SJSA1 (cell line): ENCODE data around the gene DCDC1. TPM values are rescaled to one million over a fixed set of nuclear protein-coding genes. Genes with fewer than 3 reads are reported as not detected.
A peak's percentile ranks its signal among the peaks of the same experiment; 100 is the strongest.

Experiments used
- DNase-seq, 2 experiments: peaks; one replicate each; pipeline ENCODE4 v3.0.0-alpha.2; 2015 to 2020; ENCODE audit warnings: low spot score in 2 of 2, low read depth in 1 of 2
- H3K27ac ChIP-seq: fragments of 250-450 bp; sonication (Bioruptor Pico); 2 replicates; pipeline ENCODE4 v1.5.1; 2020; ENCODE audit warnings: mild to moderate bottlenecking, moderate library complexity
- H3K27me3 ChIP-seq: fragments of 250-450 bp; sonication (Bioruptor Pico); replicated peaks from 2 replicates; pipeline ENCODE4 v1.5.1; 2020; ENCODE audit warnings: mild to moderate bottlenecking, moderate library complexity
- H3K36me3 ChIP-seq: fragments of 250-450 bp; sonication (Bioruptor Pico); 2 replicates; pipeline ENCODE4 v1.5.1; 2020; ENCODE audit warnings: mild to moderate bottlenecking
- H3K4me1 ChIP-seq: fragments of 250-450 bp; sonication (Bioruptor Pico); replicated peaks from 2 replicates; pipeline ENCODE4 v1.6.1; 2021; ENCODE audit warnings: mild to moderate bottlenecking
- H3K4me3 ChIP-seq: fragments of 250-450 bp; sonication (Bioruptor Pico); 2 replicates; pipeline ENCODE4 v1.5.1; 2020; ENCODE audit warnings: mild to moderate bottlenecking
- H3K9me3 ChIP-seq: fragments of 250-450 bp; sonication (Bioruptor Pico); replicated peaks from 2 replicates; pipeline ENCODE4 v1.5.1; 2020; ENCODE audit warnings: mild to moderate bottlenecking
- total RNA-seq: library from RNA; depleted of rRNA; stranded (reverse); fragments of >200 nt; shearing (Covaris generic); gene quantifications from 2 replicates; pipeline ENCODE4 v1.2.3, GENCODE V29; 2014

Gene DCDC1
- total RNA-seq, 1 experiment from 2014 or later: not detected

GRCh38 chr11:30914143-30914762 is 455.3 kb downstream of the DCDC1 start:
- Histone ChIP-seq H3K4me1 (no peaks in the 10 kb centered on the region), H3K27me3 (peaks cover 7% of the 10 kb centered on the region; the same call in 1 of the 2 replicates), H3K36me3 (no peaks in the 10 kb centered on the region), H3K27ac (no peak overlapping the region), H3K4me3 (no peak overlapping the region), H3K9me3 (no peaks in the 10 kb centered on the region)
- DNase-seq: peak in 1 of 2 experiments; percentile 5

- no peaks in the 10 kb centered on the region for H3K27me3 ChIP-seq
- DNase-seq: no peak
- no peak overlapping the region for H3K27ac ChIP-seq
- H3K4me3 ChIP-seq: no peak overlapping the region
- no peaks in the 10 kb centered on the region for H3K36me3 ChIP-seq
- no peaks in the 10 kb centered on the region for H3K4me1 ChIP-seq
- H3K9me3 ChIP-seq: no peaks in the 10 kb centered on the region
These were observed 458.3 kb downstream of the DCDC1 start for GRCh38 chr11:30911247-30911646.

GRCh38 chr11:30908857-30909256 is 460.7 kb downstream of the DCDC1 start:
- DNase-seq: no peak
- Histone ChIP-seq H3K4me3 (no peak overlapping the region), H3K27me3 (no peaks in the 10 kb centered on the region), H3K36me3 (no peaks in the 10 kb centered on the region), H3K27ac (no peak overlapping the region), H3K9me3 (no peaks in the 10 kb centered on the region), H3K4me1 (no peaks in the 10 kb centered on the region)

- no peaks in the 10 kb centered on the region for H3K4me1 ChIP-seq
- no peaks in the 10 kb centered on the region for H3K9me3 ChIP-seq
- H3K4me3 ChIP-seq: no peak overlapping the region
- no peak overlapping the region for H3K27ac ChIP-seq
- H3K27me3 ChIP-seq: no peaks in the 10 kb centered on the region
- H3K36me3 ChIP-seq: no peaks in the 10 kb centered on the region
- DNase-seq: no peak
These were observed 461.3 kb downstream of the DCDC1 start for GRCh38 chr11:30908272-30908671.

GRCh38 chr11:30902929-30903328 is 466.6 kb downstream of the DCDC1 start:
- Histone ChIP-seq H3K27me3 (no peaks in the 10 kb centered on the region; the same call in 1 of the 2 replicates), H3K4me1 (no peaks in the 10 kb centered on the region), H3K4me3 (no peak overlapping the region), H3K27ac (no peak overlapping the region), H3K36me3 (no peaks in the 10 kb centered on the region), H3K9me3 (no peaks in the 10 kb centered on the region)
- no peak for DNase-seq

GRCh38 chr11:30895046-30895445 is 474.5 kb downstream of the DCDC1 start:
- no peaks in the 10 kb centered on the region for H3K36me3 ChIP-seq
- H3K27me3 ChIP-seq: no peaks in the 10 kb centered on the region
- H3K9me3 ChIP-seq: no peaks in the 10 kb centered on the region
- H3K4me1 ChIP-seq: no peaks in the 10 kb centered on the region
- H3K27ac ChIP-seq: no peak overlapping the region
- no peak overlapping the region for H3K4me3 ChIP-seq
- DNase-seq: no peak

GRCh38 chr11:30893318-30893717 is 476.2 kb downstream of the DCDC1 start:
- H3K27ac ChIP-seq: no peak overlapping the region
- no peak overlapping the region for H3K4me3 ChIP-seq
- DNase-seq: no peak
- H3K27me3 ChIP-seq: no peaks in the 10 kb centered on the region
- 0 out of 2 replicates have a peak, but pooled peaks cover 2% of the 10 kb centered on the region for H3K4me1 ChIP-seq
- no peaks in the 10 kb centered on the region; the same call in 1 of the 2 replicates for H3K9me3 ChIP-seq
- no peaks in the 10 kb centered on the region for H3K36me3 ChIP-seq

GRCh38 chr11:30889143-30889794 is 480.3 kb downstream of the DCDC1 start:
- DNase-seq: no peak
- H3K36me3 ChIP-seq: no peaks in the 10 kb centered on the region
- no peaks in the 10 kb centered on the region for H3K27me3 ChIP-seq
- H3K4me3 ChIP-seq: no peak overlapping the region
- no peaks in the 10 kb centered on the region; the same call in 1 of the 2 replicates for H3K9me3 ChIP-seq
- no peak overlapping the region for H3K27ac ChIP-seq
- H3K4me1 ChIP-seq: 0 out of 2 replicates have a peak, but pooled peaks cover 2% of the 10 kb centered on the region

- H3K36me3 ChIP-seq: no peaks in the 10 kb centered on the region
- H3K27me3 ChIP-seq: no peaks in the 10 kb centered on the region
- no peak for DNase-seq
- H3K9me3 ChIP-seq: no peaks in the 10 kb centered on the region
- no peaks in the 10 kb centered on the region for H3K4me1 ChIP-seq
- H3K4me3 ChIP-seq: no peak overlapping the region
- H3K27ac ChIP-seq: no peak overlapping the region
These were observed 490.1 kb downstream of the DCDC1 start for GRCh38 chr11:30879322-30880005.

- Histone ChIP-seq H3K4me1 (no peaks in the 10 kb centered on the region), H3K27ac (no peak overlapping the region), H3K9me3 (no peaks in the 10 kb centered on the region), H3K27me3 (no peaks in the 10 kb centered on the region), H3K36me3 (no peaks in the 10 kb centered on the region), H3K4me3 (no peak overlapping the region)
- DNase-seq: no peak
These were observed 491.1 kb downstream of the DCDC1 start for GRCh38 chr11:30878400-30878799.

- H3K36me3 ChIP-seq: no peaks in the 10 kb centered on the region
- H3K27ac ChIP-seq: no peak overlapping the region
- H3K4me1 ChIP-seq: no peaks in the 10 kb centered on the region
- DNase-seq: no peak
- H3K27me3 ChIP-seq: no peaks in the 10 kb centered on the region
- no peak overlapping the region for H3K4me3 ChIP-seq
- no peaks in the 10 kb centered on the region for H3K9me3 ChIP-seq
These were observed 492.7 kb downstream of the DCDC1 start for GRCh38 chr11:30876663-30877396.

- Histone ChIP-seq H3K4me3 (no peak overlapping the region), H3K4me1 (no peaks in the 10 kb centered on the region), H3K9me3 (no peaks in the 10 kb centered on the region), H3K36me3 (no peaks in the 10 kb centered on the region), H3K27ac (no peak overlapping the region), H3K27me3 (no peaks in the 10 kb centered on the region)
- DNase-seq: no peak
These were observed 493.3 kb downstream of the DCDC1 start for GRCh38 chr11:30876228-30876627.

GRCh38 chr11:30875806-30876205 is 493.7 kb downstream of the DCDC1 start:
- Histone ChIP-seq H3K36me3 (no peaks in the 10 kb centered on the region), H3K9me3 (no peaks in the 10 kb centered on the region), H3K4me1 (no peaks in the 10 kb centered on the region), H3K4me3 (no peak overlapping the region), H3K27ac (no peak overlapping the region), H3K27me3 (no peaks in the 10 kb centered on the region)
- no peak for DNase-seq
